Measurements from ENCODE around the gene ZNF687.

GRCh38 chr1:151267760-151268159, 14.3 kb upstream of the ZNF687 start:
- TF ChIP-seq POLR2AphosphoS5 (IDR thresholded peaks at IDR 0.05; ENCODE audit: low read depth, low read length) (no peak), POLR2A (IDR thresholded peaks at IDR 0.05; ENCODE audit: low read depth, low read length) (no peak), POU2F2 (IDR thresholded peaks at IDR 0.05; ENCODE audit: low read depth, low read length) (no peak)

Measured in GM12891 (cell line).